Activated T-helper 1 cell treated with anti-CD3 and anti-CD28 coated beads, Interleukin-2, amount 50 U/mL, for 16 hours (primary cell): ENCODE results near the gene PPHLN1.
"Not testable (repeated sequence)": the region's sequence is repeated elsewhere in the genome, so short reads cannot be mapped to it uniquely, and the experiment has no call there.

Experiments
- DNase-seq, 2 donors: peaks; one replicate each; pipeline ENCODE4 v3.0.0-alpha.2; 2020; ENCODE audit warnings: low read depth in 1 of 2, low spot score in 1 of 2

PPHLN1 gene

GRCh38 chr12:42322567-42322966, 3.4 kb upstream of the PPHLN1 start:
- no peak for DNase-seq

DNA sequence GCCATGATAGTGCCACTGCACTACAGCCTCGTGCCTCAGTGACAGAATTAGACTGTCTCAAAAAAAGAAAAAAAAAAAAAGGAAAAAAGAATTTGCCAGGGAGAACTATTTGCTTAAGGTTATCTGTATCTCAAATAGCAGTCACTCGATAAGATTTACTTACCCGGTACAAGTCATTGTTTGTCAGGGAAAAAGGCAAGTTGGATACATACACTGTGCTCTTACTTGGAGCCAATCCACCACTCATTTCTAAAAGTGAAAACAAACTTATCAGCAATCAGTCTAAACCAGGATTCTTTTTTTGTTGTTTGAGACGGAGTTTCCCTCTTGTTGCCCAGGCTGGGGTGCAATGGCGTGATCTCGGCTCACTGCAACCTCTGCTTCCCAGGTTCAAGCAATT, 2.1 kb upstream of the PPHLN1 start:
- no peak for DNase-seq

DNA sequence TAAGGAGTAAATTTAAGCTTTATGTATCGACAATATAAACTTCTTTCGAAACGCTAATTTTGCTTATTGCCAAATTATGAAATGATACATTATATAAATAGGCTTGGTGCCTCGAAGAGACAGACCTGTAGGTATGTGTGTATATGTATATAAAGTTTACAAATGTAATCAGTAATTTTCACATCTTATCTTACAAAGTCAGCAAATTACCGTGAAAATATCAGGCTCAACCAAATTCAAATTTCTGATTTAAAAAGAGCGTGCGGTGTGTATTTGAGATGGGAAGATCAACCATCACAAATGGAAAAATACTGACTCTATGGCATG, 678 bp upstream of the PPHLN1 start:
- no peak for DNase-seq

GRCh38 chr12:42326541-42327226, 717 bp downstream of the PPHLN1 start:
- no peak for DNase-seq

DNA sequence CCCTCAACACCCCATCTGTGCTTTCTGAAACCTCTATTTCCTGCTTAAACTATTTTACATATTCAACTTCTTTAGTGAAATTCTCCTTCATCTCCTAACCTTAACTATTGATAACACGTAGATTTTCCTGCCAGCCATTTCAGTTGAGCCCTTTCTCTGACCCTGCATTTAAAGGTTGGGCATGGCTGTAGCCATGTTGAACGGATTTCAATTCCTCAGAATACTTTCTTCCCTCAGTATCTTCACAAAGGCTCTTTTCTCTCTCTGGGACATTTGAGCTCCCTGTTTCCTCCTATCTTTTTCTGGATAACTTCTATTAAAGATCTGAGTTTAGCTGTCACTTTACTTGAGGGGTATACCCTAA, 1.2 kb downstream of the PPHLN1 start:
- DNase-seq, result no peak

DNA sequence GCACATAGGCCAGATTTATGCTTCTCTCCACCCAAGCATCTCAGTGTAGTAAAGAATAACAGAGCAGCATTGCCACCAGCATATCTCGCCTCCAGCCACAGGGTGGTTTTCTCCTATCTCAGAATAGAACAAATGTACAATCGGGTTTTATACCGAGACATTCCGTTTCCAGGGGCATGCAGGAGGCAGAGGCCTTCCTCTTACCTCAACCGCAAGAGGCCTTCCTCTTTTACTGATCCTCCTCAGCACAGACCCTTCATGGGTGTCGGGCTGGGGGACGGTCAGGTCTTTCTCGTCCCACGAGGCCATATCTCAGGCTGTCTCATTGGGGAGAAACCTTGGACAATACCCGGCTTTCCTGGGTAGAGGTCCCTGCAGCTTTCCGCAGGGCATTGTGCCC, 4.1 kb downstream of the PPHLN1 start:
- not testable (repeated sequence) for DNase-seq

GRCh38 chr12:42332301-42333285, 6.6 kb downstream of the PPHLN1 start:
- DNase-seq, result no peak

DNA sequence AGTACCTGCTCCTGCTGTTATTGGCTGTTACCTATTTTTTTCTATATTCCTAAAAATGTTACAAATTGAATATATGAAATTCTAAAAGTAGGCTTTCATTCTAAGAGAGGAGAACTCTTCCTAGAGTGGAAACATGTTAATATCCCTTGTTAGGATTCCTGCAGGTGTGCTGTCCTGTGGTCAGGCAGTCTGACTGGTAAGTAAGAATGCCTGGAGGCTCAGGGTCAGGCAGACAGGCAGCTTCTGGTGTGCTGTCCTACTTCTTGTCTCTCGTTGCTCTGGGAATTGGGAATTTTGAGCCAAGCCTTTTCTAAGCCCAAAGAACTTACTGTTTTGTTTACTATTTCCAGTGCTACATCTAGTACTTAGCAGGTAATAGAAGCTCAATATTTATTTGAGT, 10.3 kb downstream of the PPHLN1 start:
- DNase-seq, result no peak

- no peak for DNase-seq
Observed at GRCh38 chr12:42338280-42338679, 12.3 kb downstream of the PPHLN1 start.

GRCh38 chr12:42342028-42342427, 16.1 kb downstream of the PPHLN1 start:
- DNase-seq, result no peak

DNA sequence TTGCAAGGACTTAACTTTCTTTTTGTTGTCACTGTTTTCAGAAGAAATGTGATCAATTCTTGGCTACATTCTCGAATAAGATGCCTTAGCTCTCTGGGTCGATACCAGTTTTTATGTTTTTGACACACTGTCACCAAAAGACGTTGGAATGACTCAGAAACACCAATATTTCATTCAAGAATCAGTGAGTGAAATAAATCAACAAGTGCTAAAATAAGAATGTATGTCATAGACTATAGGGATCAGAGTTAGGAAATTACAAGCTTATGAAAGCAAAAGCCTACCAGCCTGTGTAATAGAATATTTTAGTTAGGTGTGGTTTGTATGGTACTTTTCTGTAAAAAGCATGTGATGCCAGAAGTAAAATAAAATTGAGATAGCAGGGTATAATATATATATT, 17.8 kb downstream of the PPHLN1 start:
- DNase-seq, result no peak

DNA sequence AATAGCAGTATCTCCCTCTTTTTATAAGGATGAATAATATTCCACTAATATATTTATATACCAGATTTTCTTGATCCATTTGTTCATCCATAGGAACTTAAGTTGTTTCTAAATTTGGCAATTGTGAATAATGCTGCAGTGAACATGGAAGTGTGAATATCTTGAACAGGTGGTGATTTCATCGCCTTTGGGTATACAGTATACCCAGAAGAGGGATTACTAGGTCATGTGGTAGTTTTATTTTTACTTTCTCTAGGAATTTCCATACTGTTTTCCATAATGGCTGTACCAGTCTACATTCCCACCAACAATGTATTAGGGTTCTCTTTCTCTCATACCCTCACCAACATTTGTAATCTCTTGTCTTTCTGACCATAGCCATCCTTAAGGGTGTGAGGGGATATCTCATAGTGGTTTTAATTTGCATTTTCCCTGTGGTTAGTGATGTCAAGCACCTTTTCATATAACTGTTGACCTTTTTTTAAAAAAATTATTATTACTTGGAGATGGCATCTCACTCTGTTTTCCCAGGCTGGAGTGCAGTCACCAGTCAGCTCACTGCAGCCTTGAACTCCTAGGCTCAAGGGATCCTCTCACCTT, 20.5 kb downstream of the PPHLN1 start:
- no peak for DNase-seq

- DNase-seq, result not testable (repeated sequence)
Observed at GRCh38 chr12:42349119-42350020, 23.4 kb downstream of the PPHLN1 start.

GRCh38 chr12:42350021-42350407, 24.0 kb downstream of the PPHLN1 start:
- DNase-seq, result not testable (repeated sequence)

DNA sequence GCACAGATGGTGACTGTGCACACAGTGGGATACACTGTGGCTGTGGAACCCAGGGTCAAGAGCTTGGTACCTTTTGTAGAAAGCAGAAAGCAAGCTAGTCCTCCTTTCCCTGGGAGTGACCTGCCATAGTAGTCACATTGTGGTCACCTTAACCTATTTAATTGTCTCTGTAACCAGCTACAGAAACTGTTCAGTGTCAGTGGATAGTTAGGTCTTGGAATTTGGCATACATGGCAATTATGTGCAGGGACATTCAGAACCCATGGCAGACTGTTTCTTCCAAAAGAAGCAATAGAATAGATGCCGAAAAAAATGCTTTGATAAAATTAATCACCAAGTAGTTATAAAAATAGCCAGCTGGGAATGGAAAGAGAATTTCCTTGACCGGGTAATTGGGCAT, 30.4 kb downstream of the PPHLN1 start:
- no peak for DNase-seq

DNA sequence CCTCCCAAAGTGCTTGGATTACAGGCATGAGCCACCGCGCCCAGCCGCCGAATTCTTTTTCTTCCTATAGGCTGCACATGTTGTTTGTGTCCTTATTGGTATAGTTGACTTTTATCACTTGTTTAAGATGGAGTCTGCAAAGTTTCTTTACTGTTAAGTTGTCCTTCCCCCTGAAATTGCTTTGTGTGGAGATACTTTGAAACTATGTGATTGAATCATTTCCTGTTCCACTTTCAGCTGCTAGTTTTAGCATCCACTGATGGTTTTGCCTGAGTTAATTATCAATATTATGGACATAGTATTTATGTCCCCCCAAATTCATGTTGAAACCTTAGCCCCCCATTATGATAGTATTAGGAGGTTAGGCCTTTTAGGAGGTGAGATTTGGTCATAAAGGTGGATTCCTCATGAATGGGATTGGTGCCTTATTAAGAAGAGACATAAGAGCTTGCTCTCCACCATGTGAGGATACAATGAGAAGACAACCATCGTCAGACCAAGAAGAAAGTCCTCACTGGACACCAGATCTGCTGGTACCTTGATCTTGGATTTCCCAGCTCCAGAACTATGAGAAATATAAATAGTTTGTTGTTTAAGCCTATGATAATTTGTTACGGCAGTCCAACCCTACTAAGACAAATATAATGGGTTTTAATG, 34.9 kb downstream of the PPHLN1 start:
- DNase-seq, result no peak

- no peak for DNase-seq
Observed at GRCh38 chr12:42361909-42362646, 36.1 kb downstream of the PPHLN1 start.

DNA sequence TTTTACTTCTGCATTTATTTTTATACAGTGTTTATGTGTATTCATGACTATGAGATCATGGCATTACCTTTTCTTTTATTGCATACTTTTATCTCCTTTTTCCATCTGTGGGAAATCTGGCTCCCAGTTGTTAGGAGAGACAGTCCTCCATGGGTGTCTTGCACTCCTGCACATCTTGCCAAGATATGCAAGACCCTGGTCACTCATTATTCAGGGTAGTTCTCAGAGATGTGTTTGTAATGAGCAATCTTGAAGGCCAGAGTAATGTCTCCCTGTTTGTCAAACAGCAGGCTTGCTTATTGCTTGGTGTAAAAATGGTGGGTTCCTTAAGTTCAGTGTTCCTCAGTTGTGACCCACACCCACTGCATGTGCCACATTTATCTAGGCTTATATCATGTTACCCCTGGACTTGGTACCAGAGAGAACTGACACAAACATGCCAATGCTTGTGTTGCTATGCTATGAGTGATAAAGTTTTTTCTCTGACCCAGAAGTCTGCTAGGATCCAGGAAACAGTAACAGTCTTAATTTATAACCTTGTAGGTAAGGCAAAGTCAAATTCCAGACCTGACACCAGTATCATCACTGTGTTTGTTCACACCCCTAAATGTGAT, 36.8 kb downstream of the PPHLN1 start:
- DNase-seq, result no peak

- DNase-seq, result no peak
Observed at GRCh38 chr12:42364692-42365091, 38.7 kb downstream of the PPHLN1 start.

GRCh38 chr12:42365486-42365885, 39.5 kb downstream of the PPHLN1 start:
- no peak for DNase-seq
